Activated CD4-positive, alpha-beta T cell treated with anti-CD3 and anti-CD28 coated beads, Interleukin-2, amount 50 U/mL, for 4 hours (primary cell): Measurements from ENCODE around the gene RNFT1.
"Not testable (repeated sequence)": the region's sequence is repeated elsewhere in the genome, so short reads cannot be mapped to it uniquely, and the experiment has no call there.

ENCODE experiments used
- DNase-seq, 2 experiments: peaks; one replicate each; pipeline ENCODE4 v3.0.0-alpha.2; 2020

RNFT1 gene

GRCh38 chr17:59920637-59921036 lies 43.9 kb downstream of the RNFT1 start:
- DNase-seq = not testable (repeated sequence)

GRCh38 chr17:59916446-59916845 lies 48.1 kb downstream of the RNFT1 start:
- DNase-seq = no peak

GRCh38 chr17:59914274-59914854 lies 50.2 kb downstream of the RNFT1 start:
- no peak for DNase-seq

GRCh38 chr17:59907467-59907866 lies 57.1 kb downstream of the RNFT1 start:
- DNase-seq = no peak

GRCh38 chr17:59903455-59903854 lies 61.1 kb downstream of the RNFT1 start:
- DNase-seq = no peak
